HG02981 (cell line): ENCODE measurements around the gene SYNDIG1L.
"Not testable (repeated sequence)": the region's sequence is repeated elsewhere in the genome, so short reads cannot be mapped to it uniquely, and the experiment has no call there.

Experiments used
- ATAC-seq: cut with Tn5 transposase; IDR thresholded peaks from one replicate; pipeline ENCODE4 v1.9.1; 2021; ENCODE audit warnings: mild to moderate bottlenecking, moderate library complexity; ENCODE audit not compliant: unreplicated experiment

Gene SYNDIG1L

DNA sequence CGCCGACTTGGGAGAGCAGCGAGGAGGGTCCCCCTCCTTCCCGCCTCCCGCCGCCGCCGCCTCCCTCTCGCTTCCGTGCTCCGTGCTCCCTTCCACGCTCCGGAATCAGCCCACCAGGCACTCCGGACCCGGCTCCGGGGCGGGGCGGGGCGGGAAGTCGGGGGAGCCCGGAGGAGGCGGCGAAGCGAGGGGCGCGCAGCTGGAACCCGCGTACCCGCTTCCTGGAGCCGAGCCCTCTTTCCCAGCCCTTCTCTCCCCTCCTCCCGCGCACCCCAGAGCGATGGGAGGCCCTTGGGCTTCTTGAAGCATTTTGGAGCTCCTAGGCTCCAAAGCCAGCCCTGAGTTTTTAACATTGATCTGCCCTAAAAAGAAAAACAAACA is at the start of gene SYNDIG1L:
Gene SYNDIG1L, minus strand, starts transcription at position 9 of the 381 bp plus-strand sequence. CDS start 16,466 bp downstream, outside the sequence.
- no peak for ATAC-seq

DNA sequence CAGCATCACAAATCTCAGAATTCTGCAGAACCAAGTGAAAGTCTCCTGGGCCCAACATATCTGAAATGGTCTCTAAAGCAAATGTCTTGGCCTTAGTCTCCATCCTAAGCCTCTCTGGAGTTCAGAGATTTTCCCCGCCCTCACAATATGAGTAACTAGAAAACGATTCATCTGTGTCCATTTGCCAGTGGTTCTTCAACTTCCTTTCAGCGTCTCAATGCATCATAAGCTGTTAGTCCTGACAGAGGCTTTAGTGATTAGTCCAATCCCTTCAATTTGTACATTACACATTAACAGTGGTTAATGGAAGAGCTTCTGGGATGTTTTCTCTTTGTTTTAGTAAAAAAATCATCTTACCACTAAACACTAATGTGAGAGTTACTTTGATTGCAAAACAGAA is 49.7 kb upstream of the SYNDIG1L start:
- ATAC-seq = no peak

DNA sequence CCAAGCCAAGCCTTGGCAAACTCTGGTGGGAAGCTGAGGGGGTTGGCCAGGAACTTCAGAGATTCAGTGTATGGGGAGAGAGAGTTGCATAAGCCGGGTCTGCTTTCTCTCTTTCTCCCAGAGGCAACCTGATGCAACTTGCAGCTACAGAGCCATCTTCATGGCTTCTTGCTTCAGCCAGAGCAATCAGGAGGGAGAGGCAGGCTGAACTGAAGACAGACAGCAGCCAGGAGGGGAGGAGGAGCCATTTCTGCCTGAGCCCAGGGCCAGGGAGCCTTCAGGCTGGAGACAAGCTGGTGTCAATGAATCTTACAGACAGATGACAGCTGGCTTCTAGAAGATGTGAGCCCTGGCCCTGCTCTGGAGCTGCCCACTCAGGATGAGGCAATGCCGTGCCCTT is 48.4 kb upstream of the SYNDIG1L start:
- ATAC-seq = no peak

DNA sequence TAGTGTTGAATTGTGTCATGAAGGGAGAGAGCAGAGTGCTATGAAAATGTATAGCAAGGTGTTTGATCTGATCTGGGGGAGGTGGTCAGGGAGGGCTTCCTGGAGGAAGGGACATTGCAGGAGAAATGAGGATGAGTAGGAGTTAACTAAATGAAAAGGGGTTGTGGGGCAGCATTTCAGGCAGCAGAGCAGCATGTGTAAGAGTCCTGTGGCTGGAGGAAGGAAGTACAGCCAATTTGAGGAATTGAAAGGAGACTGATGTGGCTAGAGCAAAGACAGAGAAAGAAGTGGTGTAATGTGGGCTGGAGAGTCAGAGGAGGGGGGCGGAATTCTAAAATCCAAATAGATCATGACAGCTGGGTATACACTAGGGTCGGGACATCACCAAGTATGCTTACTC is 46.6 kb upstream of the SYNDIG1L start:
- no peak for ATAC-seq

DNA sequence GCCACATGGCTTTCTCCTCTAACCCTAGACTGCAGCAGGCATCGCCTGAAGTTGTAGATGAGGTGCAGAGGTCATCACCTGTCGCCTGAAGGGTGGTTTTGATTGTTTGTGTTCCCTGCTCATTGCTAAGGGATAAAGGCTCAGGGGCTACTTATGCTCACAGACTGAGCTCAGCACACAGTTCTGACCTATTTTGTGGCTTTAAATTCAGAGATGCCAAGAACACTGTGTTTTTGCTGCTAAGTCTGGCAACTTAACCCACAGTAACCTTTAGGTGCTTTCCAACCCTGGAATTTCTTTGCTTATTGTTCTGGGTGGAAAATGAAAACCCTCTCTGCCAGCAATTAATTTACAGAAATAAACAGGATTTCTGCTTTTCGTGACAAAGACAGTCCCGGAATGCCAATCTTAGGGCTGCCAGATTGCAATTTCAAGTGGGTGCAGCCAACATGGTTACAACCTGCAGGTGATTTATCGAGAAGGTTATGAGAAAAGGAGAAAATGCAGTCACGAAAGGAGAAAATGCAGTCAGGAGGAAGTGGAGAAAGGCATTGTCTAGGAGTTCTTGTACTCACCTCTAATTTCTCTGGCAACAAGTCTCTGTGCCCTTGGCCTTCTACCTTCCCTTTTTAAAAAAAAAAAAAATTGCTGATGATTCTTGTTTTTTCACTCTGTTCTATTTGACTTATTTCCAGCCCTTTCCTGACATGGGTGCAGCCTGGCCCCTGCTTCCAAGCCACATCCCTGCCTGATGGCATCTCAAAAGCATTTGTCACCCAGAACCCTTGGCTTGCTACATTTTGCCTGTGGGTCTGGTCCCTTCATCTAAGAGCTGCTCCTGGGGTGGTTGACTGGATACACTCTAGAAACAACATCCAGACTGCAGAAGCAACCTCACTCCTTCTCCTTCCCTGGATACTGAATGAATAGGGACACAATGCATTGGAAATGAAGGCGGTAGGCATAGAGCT is 43.8 kb upstream of the SYNDIG1L start:
- no peak for ATAC-seq

DNA sequence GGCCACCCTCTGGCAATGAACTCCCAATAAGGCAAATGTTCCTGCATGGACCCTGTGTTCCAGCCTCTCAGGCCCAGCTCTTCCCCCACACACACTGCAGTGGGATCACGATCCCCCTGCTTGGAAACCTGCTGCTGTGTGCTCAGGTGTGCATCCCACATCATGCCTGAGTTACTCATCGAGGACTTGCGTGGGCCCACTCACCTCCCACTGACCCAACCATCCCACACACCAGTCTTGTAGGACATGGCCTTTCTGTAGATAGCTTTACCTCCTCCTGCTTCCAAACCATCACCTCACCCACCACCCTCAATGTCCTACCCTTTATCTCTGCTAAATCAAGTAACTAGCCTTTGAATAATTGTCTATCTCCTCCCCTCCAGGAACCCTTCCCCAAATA is 42.5 kb upstream of the SYNDIG1L start:
- ATAC-seq = no peak

DNA sequence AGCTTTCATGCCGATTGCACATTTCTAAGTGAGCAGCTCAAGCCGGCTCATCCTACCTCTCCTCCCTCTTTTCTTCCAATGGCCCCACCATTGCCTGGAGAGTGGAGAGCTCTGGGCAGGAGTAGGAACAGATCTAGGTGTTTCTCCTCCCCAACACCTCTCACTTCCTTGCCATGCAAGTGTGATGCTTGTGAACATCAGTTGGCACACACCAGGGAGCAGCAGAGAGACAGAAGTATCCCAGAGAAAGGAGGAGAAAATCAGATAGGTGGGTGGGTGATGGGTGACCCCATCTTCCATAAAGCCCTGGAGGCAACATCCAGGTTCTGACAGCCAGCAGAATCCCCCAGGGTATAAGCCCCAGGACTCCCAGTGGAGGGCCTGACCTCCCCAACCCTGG is 39.3 kb upstream of the SYNDIG1L start:
- ATAC-seq = no peak

DNA sequence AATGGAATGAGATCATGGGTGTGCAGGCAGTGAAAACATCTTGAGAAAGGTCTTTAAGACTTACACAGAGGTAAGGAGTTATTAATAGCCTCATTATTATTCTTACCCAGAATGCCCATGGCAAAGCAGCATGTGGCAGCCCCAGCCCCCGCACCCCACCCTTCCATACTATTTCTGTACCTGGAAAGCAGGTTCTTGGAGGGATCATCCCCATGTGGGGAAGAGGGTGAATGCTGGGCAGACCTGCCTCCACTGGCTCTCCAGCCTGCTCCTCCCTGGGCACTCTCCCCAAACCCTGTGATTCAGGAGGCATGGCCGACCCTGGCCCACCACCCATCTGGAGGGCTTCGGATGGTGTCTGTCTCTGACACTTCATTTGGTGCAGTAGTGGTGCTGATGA is 38.8 kb upstream of the SYNDIG1L start:
- no peak for ATAC-seq

DNA sequence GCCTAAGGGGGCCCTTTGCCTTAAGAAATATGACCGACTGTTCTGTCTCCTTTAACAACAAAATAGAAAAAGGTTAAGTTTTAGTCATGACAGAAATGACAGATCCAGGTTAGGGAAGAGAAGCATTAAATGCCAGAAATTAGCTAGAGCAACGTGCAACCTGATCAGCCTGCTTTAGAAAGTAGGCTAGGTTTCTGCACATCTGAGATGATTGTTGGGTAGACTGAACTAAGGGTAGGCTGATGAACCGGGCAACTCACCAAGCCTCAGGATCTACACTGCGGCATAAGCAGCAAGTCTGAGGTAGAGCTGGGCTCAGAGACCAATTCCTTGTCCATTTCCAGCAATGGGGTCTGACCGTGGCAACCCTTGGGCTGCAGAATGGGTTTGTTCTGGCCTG is 37.7 kb upstream of the SYNDIG1L start:
- no peak for ATAC-seq

DNA sequence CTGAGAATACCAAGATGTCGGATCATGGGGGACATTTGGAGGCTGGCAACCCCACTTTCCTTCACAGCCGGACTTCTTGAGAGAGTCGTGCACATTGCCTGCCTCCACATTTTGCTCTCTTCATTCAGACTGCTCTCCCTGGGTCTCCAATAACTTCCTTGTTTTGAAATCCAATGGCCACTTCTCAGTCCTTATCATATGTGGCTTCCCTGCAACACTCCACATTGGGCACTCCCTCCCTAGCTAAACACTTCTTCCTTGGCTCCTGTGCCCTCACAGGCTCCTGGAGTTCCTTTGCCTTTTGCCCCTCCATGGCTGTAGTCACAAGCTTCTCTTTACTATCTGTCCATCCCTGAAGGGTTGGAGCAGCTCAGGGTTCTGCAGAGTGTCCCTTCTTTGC is 37.0 kb upstream of the SYNDIG1L start:
- no peak for ATAC-seq

DNA sequence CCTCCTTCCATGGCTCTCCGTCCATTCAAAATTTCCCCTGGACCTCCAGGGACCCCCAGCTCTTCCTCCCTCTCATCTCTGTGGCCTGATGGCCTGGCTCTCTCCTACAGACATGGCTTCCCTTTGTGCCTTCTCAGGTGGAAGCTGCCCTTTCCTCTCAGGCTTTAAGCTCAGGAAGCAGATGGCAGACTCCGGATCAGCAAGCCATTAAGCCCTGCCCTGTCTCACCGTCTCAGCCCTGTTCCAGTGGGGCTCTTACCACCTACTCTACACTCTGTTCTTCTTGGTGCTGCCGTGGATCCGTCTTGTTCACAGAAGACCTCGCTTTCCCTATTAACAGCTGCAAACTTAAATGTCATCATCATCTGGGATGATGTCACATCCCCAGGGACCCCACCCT is 34.0 kb upstream of the SYNDIG1L start:
- no peak for ATAC-seq

DNA sequence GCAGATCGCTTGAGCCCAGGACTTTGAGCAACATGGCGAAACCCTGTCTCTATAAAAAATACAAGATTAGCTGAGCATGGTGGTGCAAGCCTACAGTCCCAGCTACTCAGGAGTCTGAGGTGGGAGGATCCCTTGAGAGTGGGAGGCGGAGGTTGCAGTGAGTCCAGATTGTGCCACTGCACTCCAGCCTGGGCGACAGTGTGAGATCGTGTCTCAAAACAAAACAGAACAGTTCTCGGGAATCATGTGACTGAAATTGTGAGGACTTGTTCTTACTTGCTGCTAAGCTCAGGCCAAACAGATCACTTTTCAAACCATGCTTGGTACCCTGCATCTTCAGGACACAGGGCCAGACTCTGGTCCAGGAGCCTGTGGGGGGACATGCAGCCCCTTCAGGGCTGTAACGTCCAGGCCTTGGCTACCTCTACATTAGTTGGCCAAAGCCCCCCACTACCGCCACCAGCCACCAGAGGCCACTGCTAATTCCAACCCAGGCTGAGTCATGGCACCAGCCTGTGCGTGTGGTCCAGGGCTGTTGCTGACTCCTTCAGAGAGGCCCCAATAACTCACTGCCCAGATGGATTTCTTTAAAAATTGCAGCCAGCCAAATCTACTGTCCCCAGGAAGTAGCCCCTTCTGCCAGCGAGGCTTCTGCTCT is 33.4 kb upstream of the SYNDIG1L start:
- ATAC-seq = no peak

DNA sequence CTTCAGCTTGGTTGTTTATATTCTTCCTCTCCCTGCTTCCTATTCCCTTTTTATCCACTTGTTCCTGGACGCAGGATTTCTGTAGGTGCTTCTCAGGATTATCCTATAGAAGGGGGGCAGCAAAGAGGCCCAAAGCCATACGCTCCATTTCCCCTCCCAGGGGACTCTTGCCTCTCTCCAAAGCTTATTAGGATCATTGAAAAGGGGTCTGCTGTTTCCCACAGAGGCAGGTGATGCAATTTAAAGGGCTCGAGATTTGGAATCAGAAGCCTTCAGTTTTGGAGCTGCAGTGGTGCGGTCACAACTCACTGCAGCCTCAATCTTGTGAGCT is 31.5 kb upstream of the SYNDIG1L start:
- no peak for ATAC-seq

DNA sequence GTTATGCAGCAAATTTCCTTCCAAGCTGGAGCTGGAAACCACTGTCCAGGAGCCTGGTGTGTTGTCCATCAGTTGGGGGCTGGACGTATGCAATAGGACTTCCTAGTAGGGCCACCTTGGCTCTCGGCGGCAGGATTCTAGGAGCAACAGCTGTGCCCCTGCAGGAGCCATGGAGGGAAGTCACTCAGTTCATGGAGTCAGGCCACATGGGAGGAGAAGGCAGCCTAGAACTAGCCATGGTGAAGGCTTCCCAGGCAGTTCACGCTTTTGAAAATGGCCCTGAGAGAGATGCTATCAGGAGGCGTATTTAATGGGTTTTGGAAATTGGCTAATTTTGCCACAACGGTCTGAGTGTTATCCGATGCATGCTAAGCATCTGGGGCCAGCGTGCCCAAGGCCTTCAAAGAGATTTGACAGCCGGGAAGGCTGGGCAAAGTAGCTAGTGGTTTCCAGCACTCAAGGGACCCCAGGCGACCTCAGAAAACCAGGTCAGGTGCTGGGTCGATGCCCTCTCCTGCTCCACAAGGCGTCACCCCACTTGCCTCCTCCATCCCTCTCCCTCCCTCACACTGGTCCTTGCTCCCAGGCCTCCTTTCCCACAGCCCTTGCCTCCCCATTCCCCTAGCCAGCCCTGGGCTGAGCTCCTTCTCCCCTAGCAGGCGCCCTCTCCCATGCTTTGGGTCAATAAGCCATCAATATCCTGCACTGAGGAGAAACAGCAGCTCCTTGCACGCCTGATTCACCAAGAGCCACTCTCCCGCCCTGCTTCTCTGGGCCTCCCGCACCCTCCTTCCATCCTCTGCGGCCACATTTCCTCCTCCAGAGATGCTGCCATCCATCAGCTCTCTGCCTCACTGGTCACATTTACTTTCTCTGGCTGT is 30.9 kb upstream of the SYNDIG1L start:
- ATAC-seq = no peak

DNA sequence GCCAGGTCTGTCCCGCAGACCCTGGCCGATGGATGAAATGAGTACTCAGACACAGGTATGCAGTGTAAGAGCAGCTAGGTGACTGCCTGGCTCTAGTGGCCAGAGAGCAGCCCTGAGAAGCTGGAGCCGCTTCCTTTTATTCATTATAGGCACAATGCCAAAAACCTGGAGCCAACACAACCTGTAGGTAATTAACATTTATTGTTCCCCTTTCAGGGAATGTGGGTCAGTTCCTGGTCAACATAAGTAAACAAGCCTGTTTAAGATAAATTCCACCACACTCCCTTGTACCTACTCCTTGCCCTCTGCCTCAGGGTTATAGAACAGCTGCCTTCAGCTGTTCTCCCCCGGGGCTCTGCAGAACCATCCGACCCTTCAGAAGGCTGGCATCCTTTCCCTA is 28.4 kb upstream of the SYNDIG1L start:
- not testable (repeated sequence) for ATAC-seq

DNA sequence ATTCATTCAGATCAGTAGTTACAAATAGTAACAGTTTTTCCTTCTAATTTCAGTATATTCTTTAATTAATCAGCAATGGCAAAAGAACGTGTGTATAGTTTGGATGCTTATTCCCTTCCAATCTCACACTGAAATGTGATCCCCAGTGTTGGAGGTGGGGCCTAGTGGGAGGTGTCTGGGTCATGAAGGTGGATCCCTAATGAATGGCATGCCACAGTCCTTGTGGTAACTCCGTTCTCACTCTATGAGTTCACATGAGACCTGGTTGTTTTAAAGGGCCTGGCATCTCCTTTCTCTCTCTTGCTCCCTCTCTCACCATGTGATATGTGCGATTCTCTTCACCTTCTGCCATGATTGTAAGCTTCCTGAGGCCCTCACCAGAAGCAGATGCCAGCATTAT is 18.9 kb upstream of the SYNDIG1L start:
- no peak for ATAC-seq

DNA sequence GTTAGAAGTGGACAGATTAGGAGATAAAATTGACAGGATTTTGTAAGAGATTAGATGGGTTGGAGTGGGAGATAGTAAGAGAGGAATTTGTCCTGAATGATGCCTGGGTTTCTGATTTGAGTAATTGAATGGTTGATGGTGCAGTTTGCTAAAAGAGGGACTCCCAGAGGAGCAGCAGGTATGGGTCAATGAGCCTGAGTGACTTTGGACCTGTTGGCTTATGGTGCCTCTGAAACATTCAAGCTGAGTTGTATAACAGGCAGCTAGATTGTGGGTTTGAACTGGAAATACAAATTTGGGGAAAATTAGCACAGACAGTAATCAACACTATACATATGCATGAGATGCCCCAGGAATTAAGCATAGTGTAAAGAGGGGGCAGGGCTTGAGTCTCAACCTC is 16.7 kb upstream of the SYNDIG1L start:
- no peak for ATAC-seq

DNA sequence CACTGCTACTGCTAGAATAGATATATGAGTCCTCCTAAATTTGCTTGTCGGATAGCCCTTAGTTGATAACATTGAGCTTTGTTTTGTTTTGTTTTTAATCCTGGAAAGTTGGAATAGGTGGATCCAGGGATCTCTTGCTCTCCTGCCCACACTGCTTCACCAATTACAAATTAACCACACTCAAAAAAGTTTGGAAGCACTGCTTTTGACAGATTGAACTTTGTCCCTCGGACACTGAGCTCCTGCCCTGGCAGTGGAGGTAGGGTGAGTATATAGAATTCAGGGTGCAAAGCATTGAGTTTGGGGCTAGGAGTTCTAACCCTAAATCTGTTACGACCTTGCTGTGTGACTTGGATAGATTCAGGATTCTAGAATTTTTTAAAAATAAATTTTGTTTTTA is 15.1 kb upstream of the SYNDIG1L start:
- no peak for ATAC-seq

DNA sequence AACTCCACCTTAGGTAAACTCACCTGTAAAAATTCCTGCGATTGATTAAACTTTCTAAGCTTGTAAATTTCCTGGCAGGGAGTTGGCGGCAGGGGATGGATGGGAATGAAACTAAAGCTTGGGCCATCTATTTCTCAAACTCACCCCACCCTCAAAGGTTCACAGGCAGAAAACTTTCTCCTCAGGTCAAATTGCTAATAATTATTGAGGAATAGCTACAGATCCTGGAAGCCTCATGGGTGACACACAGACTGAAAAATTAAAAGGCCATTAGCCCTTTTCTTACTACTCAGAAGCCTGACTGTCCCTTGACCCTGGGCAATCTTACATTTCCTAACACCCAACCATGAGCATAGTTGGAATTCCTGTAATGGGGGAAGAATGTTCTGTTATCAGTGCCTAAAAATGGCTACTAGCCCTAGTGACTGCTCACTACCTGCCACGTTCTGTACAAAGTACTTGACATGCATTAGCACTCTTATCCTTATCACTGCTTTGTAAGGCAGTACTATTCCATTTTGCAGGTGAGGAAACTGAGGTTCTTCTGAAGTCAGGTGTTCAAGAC is 12.4 kb upstream of the SYNDIG1L start:
- no peak for ATAC-seq

DNA sequence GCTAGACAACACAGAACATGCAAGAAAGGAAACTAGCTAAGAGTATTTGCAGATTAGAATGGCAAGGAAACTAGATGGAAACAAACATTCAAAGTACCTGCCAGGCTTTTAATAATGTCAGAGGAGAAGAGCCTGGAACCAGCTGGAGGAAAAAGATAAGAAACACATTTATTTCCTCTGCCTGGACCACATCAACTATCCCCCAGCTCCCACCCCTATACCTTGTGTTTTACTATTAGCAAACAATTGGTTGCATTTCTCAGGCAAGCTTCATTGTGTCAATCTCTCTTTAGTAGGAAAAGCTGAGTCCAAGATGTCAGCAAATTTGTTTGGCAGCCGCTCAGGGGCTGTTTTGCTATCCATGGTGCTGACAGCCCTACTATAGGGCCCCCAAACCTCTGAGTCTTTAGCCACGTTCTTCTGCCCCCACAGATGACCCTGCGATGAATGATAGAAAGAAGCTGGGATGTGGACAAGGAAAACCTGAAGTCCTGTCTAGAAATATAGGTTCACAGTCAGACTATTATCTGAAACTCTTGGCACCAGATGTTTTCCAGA is 11.6 kb upstream of the SYNDIG1L start:
- ATAC-seq = no peak

DNA sequence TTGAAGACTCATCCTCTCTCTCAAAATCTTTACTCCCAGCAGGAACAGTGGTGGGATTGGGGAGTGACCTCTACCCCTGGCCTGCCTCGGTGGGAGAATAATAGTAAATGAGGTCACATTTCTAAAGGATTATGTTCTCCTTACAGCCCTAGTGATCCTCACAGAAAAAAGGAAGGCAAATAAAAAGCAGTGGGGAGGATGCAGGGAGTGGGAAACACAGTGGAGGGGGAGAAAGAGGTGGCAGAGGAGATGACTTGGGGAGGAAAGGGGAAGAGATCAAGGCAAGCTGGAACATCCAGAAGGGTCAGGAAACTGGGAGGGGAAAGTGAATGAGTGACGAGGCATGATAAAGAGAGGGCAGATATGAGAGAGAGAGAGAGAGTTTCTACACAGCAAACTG is 8.3 kb upstream of the SYNDIG1L start:
- no peak for ATAC-seq
